Panc1 (cell line): ENCODE data around the gene USP5. TPM values are rescaled to one million over a fixed set of nuclear protein-coding genes. Genes with fewer than 3 reads are reported as not detected.
A peak's percentile ranks its signal among the peaks of the same experiment; 100 is the strongest.

Source experiments
- ATAC-seq: fragments of 200-7000 bp; cut with Tn5 transposase; 2 replicates; pipeline ENCODE4 v1.9.1; 2020; ENCODE audit warnings: mild to moderate bottlenecking, moderate library complexity
- BruUV-seq: library from RNA; stranded (reverse); fragments of 400-500 nt; replicated peaks from 2 replicates; lab custom pipeline; 2021; lab: Mats Ljungman, UMichigan
- CTCF ChIA-PET: fragments of 300-600 bp; sonication (Branson Sonifier 250); formaldehyde crosslinking; loops from one replicate; lab custom pipeline; 2022; ENCODE audit warnings: antibody characterized with exemption; lab: Charles Lee
- POLR2A ChIA-PET: fragments of 300-600 bp; sonication (Branson Sonifier 250); formaldehyde crosslinking; loops from one replicate; lab custom pipeline; 2022; ENCODE audit warnings: antibody characterized with exemption; lab: Charles Lee
- DNase-seq: peaks from one replicate; pipeline ENCODE4 v3.0.0-alpha.2; 2010; ENCODE audit warnings: low read depth, low spot score
- H3K27ac ChIP-seq: 2 replicates; pipeline ENCODE4 v1.5.1; 2011; ENCODE audit warnings: mild to moderate bottlenecking, low read length, inconsistent platforms
- H3K27me3 ChIP-seq: fragments of 200-500 bp; sonication (Bioruptor generic); 2 replicates; pipeline ENCODE4 v1.6.0; 2014; ENCODE audit warnings: low read length, inconsistent platforms; ENCODE audit not compliant: control insufficient read depth, insufficient read depth
- H3K36me3 ChIP-seq: fragments of 200-500 bp; sonication (Bioruptor generic); 2 replicates; pipeline ENCODE4 v1.5.1; 2014; ENCODE audit warnings: inconsistent platforms, mild to moderate bottlenecking, low read length, moderate library complexity; ENCODE audit not compliant: control insufficient read depth, insufficient read depth
- H3K4me1 ChIP-seq: 2 replicates; pipeline ENCODE4 v1.5.1; 2011; ENCODE audit warnings: inconsistent platforms, mild to moderate bottlenecking, low read length, moderate library complexity; ENCODE audit not compliant: control insufficient read depth, insufficient read depth
- H3K4me3 ChIP-seq, 2 experiments: 2 replicates each; pipeline ENCODE4 v1.5.1; 2011 to 2012; ENCODE audit warnings: low read depth in 2 of 2, low read length in 2 of 2, mild to moderate bottlenecking in 2 of 2, inconsistent platforms in 1 of 2, moderate library complexity in 1 of 2
- H3K9me3 ChIP-seq: fragments of 200-500 bp; sonication (Bioruptor generic); 2 replicates; pipeline ENCODE4 v1.5.1; 2014; ENCODE audit warnings: low read depth, mild to moderate bottlenecking, inconsistent platforms, low read length, moderate library complexity; ENCODE audit not compliant: control insufficient read depth, insufficient read depth
- CTCF ChIP-seq: fragments of 450-650 bp; IDR thresholded peaks from 2 replicates; pipeline ENCODE4 v1.5.1; 2017; ENCODE audit warnings: mild to moderate bottlenecking
- POLR2AphosphoS5 ChIP-seq: IDR thresholded peaks from 2 replicates; pipeline ENCODE4 v1.6.1; 2012; ENCODE audit warnings: mild to moderate bottlenecking, low read depth, low read length, moderate library complexity
- REST ChIP-seq, 2 experiments: IDR thresholded peaks; 2 replicates each; pipeline ENCODE4 v1.6.1; 2011 to 2012; ENCODE audit warnings: low read depth in 2 of 2, control low read depth in 1 of 2, low read length in 1 of 2, mild to moderate bottlenecking in 1 of 2, moderate library complexity in 1 of 2; ENCODE audit not compliant: insufficient read depth in 1 of 2
- SIN3A ChIP-seq: IDR thresholded peaks from 2 replicates; pipeline ENCODE4 v1.6.1; 2012; ENCODE audit warnings: low read depth, mild to moderate bottlenecking, low read length, moderate library complexity, borderline replicate concordance; ENCODE audit not compliant: insufficient read depth
- TCF7L2 ChIP-seq: IDR thresholded peaks from 2 replicates; pipeline ENCODE4 v1.6.1; 2011; ENCODE audit warnings: mild to moderate bottlenecking, low read depth, low read length, inconsistent platforms
- in situ Hi-C: cut with HindIII; loops from 2 replicates; pipeline ENCODE4 v1.10.0; 2016; ENCODE audit warnings: low sequenced_read_pairs, low pct_unique_long_range_greater_than_20kb
- intact Hi-C: fragments of 100-400 bp; cut with micrococcal nuclease; formaldehyde crosslinking; loops from one replicate; pipeline ENCODE4 v1.10.0; 2022; ENCODE audit not compliant: unreplicated experiment
- total RNA-seq: library from RNA; stranded (reverse); gene quantifications from one replicate; pipeline ENCODE4 v1.2.1, GENCODE V29; 2021; ENCODE audit not compliant: unreplicated experiment

Gene USP5
- total RNA-seq, 1 experiment from 2014 or later = 104 TPM

DNA sequence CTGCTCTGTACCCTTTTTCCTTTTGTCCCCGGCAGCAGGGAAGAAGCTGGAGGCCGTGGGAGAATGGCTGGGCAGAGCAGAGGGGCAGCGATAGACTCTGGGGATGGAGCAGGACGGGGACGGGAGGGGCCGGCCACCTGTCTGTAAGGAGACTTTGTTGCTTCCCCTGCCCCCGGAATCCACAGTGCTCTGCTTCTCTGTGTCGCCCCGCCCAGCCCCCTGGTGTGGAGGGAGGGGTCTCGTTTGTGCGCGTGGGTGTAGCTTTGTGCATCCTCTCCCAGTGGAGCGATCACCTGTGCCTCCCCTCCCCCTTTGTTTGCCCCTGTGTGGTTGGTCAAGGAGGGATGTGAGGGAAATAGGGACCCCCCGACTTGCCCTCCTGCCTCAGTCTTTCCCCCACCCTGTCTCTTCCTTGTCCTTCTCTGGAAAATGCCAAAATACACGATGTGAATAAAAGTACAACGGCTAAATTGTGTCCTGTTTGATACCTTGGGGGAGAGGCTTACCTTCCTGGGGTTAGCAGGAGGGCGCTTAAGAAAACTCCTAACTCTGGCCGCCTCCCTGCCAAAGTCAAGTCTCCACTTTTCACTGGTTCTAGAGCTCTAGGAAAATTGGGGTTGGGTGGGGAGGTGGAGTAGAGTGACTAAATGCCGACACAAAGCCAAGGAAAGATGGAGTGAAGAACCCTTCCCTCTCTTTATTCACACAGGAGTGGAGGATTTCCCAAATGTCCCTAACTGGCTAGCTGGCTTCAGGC, 14.4 kb downstream of the USP5 start:
- H3K27me3 ChIP-seq = no peaks in the 10 kb centered on the region
- peaks cover 27% of the 10 kb centered on the region for H3K4me1 ChIP-seq
- DNase-seq = no peak
- TF ChIP-seq TCF7L2 (no peak), SIN3A (no peak), CTCF (no peak), POLR2AphosphoS5 (no peak), REST (IDR thresholded peaks at IDR 0.05; ENCODE audit: insufficient read depth in 1 of 2, low read depth in 2 of 2, low read length in 1 of 2) (no peak)
- H3K4me3 ChIP-seq = peak overlapping the region; percentile 61 to 92; a peak in 3 of 4 replicates
- ATAC-seq = no peak
- intact Hi-C loops = no loop called here
- H3K9me3 ChIP-seq = no peaks in the 10 kb centered on the region
- POLR2A ChIA-PET = interaction anchor here (0.6 to 0.9 kb wide), 5 partner anchors 14 to 100 kb away, joined by 3 to 17 read pairs (median 7); partner anchors contain the start of genes PTMS and USP5
- BruUV-seq = no TSS peak
- CTCF ChIA-PET = no interaction called here
- in situ Hi-C loops = no loop called here
- peak overlapping the region; percentile 82 for H3K27ac ChIP-seq
- peaks cover 6% of the 10 kb centered on the region; the same call in 1 of the 2 replicates for H3K36me3 ChIP-seq

GRCh38 chr12:6866920-6867412, 15.0 kb downstream of the USP5 start:
- Histone ChIP-seq H3K9me3 (no peaks in the 10 kb centered on the region), H3K4me3 (peak overlapping the region; percentile 61 to 92), H3K27me3 (no peaks in the 10 kb centered on the region), H3K4me1 (peaks cover 28% of the 10 kb centered on the region), H3K27ac (peak overlapping the region; percentile 82), H3K36me3 (peaks cover 6% of the 10 kb centered on the region; the same call in 1 of the 2 replicates)
- ChIA-PET CTCF (no interaction called here), POLR2A (interaction anchor here (0.6 to 0.9 kb wide), 7 partner anchors 15 to 178 kb away, joined by 3 to 17 read pairs (median 8); partner anchors contain the start of genes PTMS, USP5 and ZNF384)
- DNase-seq (no peak), ATAC-seq (peak; percentile 53)
- intact Hi-C loops = no loop called here
- BruUV-seq = no TSS peak
- TF ChIP-seq TCF7L2 = no peak
- no peak for TF ChIP-seq CTCF
- TF ChIP-seq SIN3A = no peak
- TF ChIP-seq POLR2AphosphoS5 = no peak
- no peak for TF ChIP-seq REST (IDR thresholded peaks at IDR 0.05; ENCODE audit: insufficient read depth in 1 of 2, low read depth in 2 of 2, low read length in 1 of 2)
- in situ Hi-C loops = no loop called here
